ENCODE results near the gene PPT2.
A peak's percentile ranks its signal among the peaks of the same experiment; 100 is the strongest.

Gene PPT2

GRCh38 chr6:32117461-32117860, 36.5 kb upstream of the PPT2 start:
- no peak for ATAC-seq
- Mint-ChIP-seq H3K4me1 (peaks cover 23% of the 10 kb centered on the region), H3K4me3 (no peak overlapping the region), H3K27me3 (no peaks in the 10 kb centered on the region), H3K27ac (no peak overlapping the region), H3K9me3 (no peaks in the 10 kb centered on the region), H3K36me3 (peaks cover 77% of the 10 kb centered on the region)

- Mint-ChIP-seq H3K4me1 (peaks cover 15% of the 10 kb centered on the region), H3K27me3 (no peaks in the 10 kb centered on the region), H3K9me3 (no peaks in the 10 kb centered on the region), H3K27ac (no peak overlapping the region), H3K4me3 (no peak overlapping the region), H3K36me3 (peaks cover 74% of the 10 kb centered on the region)
- peak; percentile 89 for ATAC-seq
Measured at GRCh38 chr6:32118782-32119628, 34.9 kb upstream of the PPT2 start.

- Mint-ChIP-seq H3K9me3 (no peaks in the 10 kb centered on the region), H3K27me3 (no peaks in the 10 kb centered on the region), H3K4me1 (peaks cover 23% of the 10 kb centered on the region), H3K36me3 (peaks cover 71% of the 10 kb centered on the region), H3K4me3 (no peak overlapping the region), H3K27ac (no peak overlapping the region)
- no peak for ATAC-seq
Measured at GRCh38 chr6:32120573-32121059, 33.3 kb upstream of the PPT2 start.

GRCh38 chr6:32123681-32124080, 30.3 kb upstream of the PPT2 start:
- Mint-ChIP-seq H3K4me1 (peaks cover 49% of the 10 kb centered on the region), H3K9me3 (no peaks in the 10 kb centered on the region), H3K36me3 (peaks cover 64% of the 10 kb centered on the region), H3K27ac (no peak overlapping the region), H3K4me3 (no peak overlapping the region), H3K27me3 (no peaks in the 10 kb centered on the region)
- ATAC-seq: no peak

GRCh38 chr6:32126880-32127279, 27.1 kb upstream of the PPT2 start:
- no peak for ATAC-seq
- H3K9me3 Mint-ChIP-seq: no peaks in the 10 kb centered on the region
- H3K27me3 Mint-ChIP-seq: no peaks in the 10 kb centered on the region
- peaks cover 35% of the 10 kb centered on the region for H3K36me3 Mint-ChIP-seq
- peak overlapping the region; percentile 98 for H3K27ac Mint-ChIP-seq
- peaks cover 59% of the 10 kb centered on the region for H3K4me1 Mint-ChIP-seq
- H3K4me3 Mint-ChIP-seq: peak overlapping the region; percentile 100

GRCh38 chr6:32127409-32127716, 26.6 kb upstream of the PPT2 start:
- peak overlapping the region; percentile 98 for H3K27ac Mint-ChIP-seq
- H3K27me3 Mint-ChIP-seq: no peaks in the 10 kb centered on the region
- H3K4me1 Mint-ChIP-seq: peaks cover 59% of the 10 kb centered on the region
- H3K36me3 Mint-ChIP-seq: peaks cover 30% of the 10 kb centered on the region
- peak overlapping the region; percentile 100 for H3K4me3 Mint-ChIP-seq
- H3K9me3 Mint-ChIP-seq: no peaks in the 10 kb centered on the region
- no peak for ATAC-seq

GRCh38 chr6:32127717-32128592, 26.0 kb upstream of the PPT2 start, which contains the start of gene ATF6B:
Gene ATF6B, minus strand, starts transcription at chr6:32128246. Its CDS starts 39 bp downstream, at chr6:32128207.
- Mint-ChIP-seq H3K9me3 (no peaks in the 10 kb centered on the region), H3K4me1 (peaks cover 59% of the 10 kb centered on the region), H3K27me3 (no peaks in the 10 kb centered on the region), H3K4me3 (peak within 1 kb of the TSS; percentile 100), H3K36me3 (peaks cover 30% of the 10 kb centered on the region), H3K27ac (peak within 1 kb of the TSS; percentile 98)
- ATAC-seq: peak; percentile 98

GRCh38 chr6:32128751-32129296, 25.1 kb upstream of the PPT2 start:
- Mint-ChIP-seq H3K27ac (peak overlapping the region; percentile 98), H3K4me1 (peaks cover 59% of the 10 kb centered on the region), H3K27me3 (no peaks in the 10 kb centered on the region), H3K4me3 (peak overlapping the region; percentile 100), H3K36me3 (peaks cover 26% of the 10 kb centered on the region), H3K9me3 (no peaks in the 10 kb centered on the region)
- no peak for ATAC-seq

- peaks cover 19% of the 10 kb centered on the region for H3K36me3 Mint-ChIP-seq
- peak overlapping the region; percentile 95 for H3K4me3 Mint-ChIP-seq
- H3K4me1 Mint-ChIP-seq: peaks cover 53% of the 10 kb centered on the region
- H3K27ac Mint-ChIP-seq: peak overlapping the region; percentile 83
- no peaks in the 10 kb centered on the region for H3K9me3 Mint-ChIP-seq
- H3K27me3 Mint-ChIP-seq: no peaks in the 10 kb centered on the region
- no peak for ATAC-seq
Measured at GRCh38 chr6:32129297-32130088, 24.4 kb upstream of the PPT2 start.

- H3K36me3 Mint-ChIP-seq: peaks cover 6% of the 10 kb centered on the region
- ATAC-seq: no peak
- no peaks in the 10 kb centered on the region for H3K9me3 Mint-ChIP-seq
- peaks cover 41% of the 10 kb centered on the region for H3K4me1 Mint-ChIP-seq
- no peak overlapping the region for H3K27ac Mint-ChIP-seq
- H3K27me3 Mint-ChIP-seq: no peaks in the 10 kb centered on the region
- peak overlapping the region; percentile 32 for H3K4me3 Mint-ChIP-seq
Measured at GRCh38 chr6:32131439-32131948, 22.4 kb upstream of the PPT2 start.

- H3K27ac Mint-ChIP-seq: no peak overlapping the region
- H3K27me3 Mint-ChIP-seq: no peaks in the 10 kb centered on the region
- no peaks in the 10 kb centered on the region for H3K9me3 Mint-ChIP-seq
- H3K36me3 Mint-ChIP-seq: no peaks in the 10 kb centered on the region
- H3K4me3 Mint-ChIP-seq: no peak overlapping the region
- H3K4me1 Mint-ChIP-seq: peaks cover 35% of the 10 kb centered on the region
- ATAC-seq: no peak
Measured at GRCh38 chr6:32132110-32132509, 21.8 kb upstream of the PPT2 start.

GRCh38 chr6:32133786-32134185, 20.2 kb upstream of the PPT2 start:
- no peaks in the 10 kb centered on the region for H3K9me3 Mint-ChIP-seq
- H3K36me3 Mint-ChIP-seq: no peaks in the 10 kb centered on the region
- H3K4me1 Mint-ChIP-seq: peaks cover 19% of the 10 kb centered on the region
- H3K4me3 Mint-ChIP-seq: no peak overlapping the region
- no peak overlapping the region for H3K27ac Mint-ChIP-seq
- no peak for ATAC-seq
- H3K27me3 Mint-ChIP-seq: no peaks in the 10 kb centered on the region

- no peak for ATAC-seq
- no peak overlapping the region for H3K4me3 Mint-ChIP-seq
- H3K4me1 Mint-ChIP-seq: no peaks in the 10 kb centered on the region
- no peaks in the 10 kb centered on the region for H3K36me3 Mint-ChIP-seq
- H3K27ac Mint-ChIP-seq: no peak overlapping the region
- H3K9me3 Mint-ChIP-seq: no peaks in the 10 kb centered on the region
- H3K27me3 Mint-ChIP-seq: peaks cover 10% of the 10 kb centered on the region
Measured at GRCh38 chr6:32137454-32137853, 16.5 kb upstream of the PPT2 start.

GRCh38 chr6:32139590-32139989, 14.4 kb upstream of the PPT2 start:
- no peaks in the 10 kb centered on the region for H3K9me3 Mint-ChIP-seq
- H3K27ac Mint-ChIP-seq: no peak overlapping the region
- no peak overlapping the region for H3K4me3 Mint-ChIP-seq
- no peaks in the 10 kb centered on the region for H3K4me1 Mint-ChIP-seq
- no peak for ATAC-seq
- H3K27me3 Mint-ChIP-seq: peaks cover 10% of the 10 kb centered on the region
- no peaks in the 10 kb centered on the region for H3K36me3 Mint-ChIP-seq
